Caco-2 (cell line): ENCODE results near the gene GRM7. TPM values are rescaled to one million over a fixed set of nuclear protein-coding genes. Genes with fewer than 3 reads are reported as not detected.

Experiments
- BruUV-seq: library from RNA; stranded (reverse); fragments of 400-500 nt; replicated peaks from 2 replicates; lab custom pipeline; 2021; lab: Mats Ljungman, UMichigan
- CTCF ChIA-PET: fragments of 300-600 bp; sonication (Branson Sonifier 250); formaldehyde crosslinking; loops from one replicate; lab custom pipeline; 2022; ENCODE audit warnings: antibody characterized with exemption; lab: Charles Lee
- POLR2A ChIA-PET: fragments of 300-600 bp; sonication (Branson Sonifier 250); formaldehyde crosslinking; loops from one replicate; lab custom pipeline; 2022; ENCODE audit warnings: antibody characterized with exemption; lab: Charles Lee
- DNase-seq, 2 experiments: peaks; one replicate each; pipeline versions ENCODE4 v3.0.0 to v3.0.0-alpha.2; 2020 to 2022
- H3K27me3 ChIP-seq: replicated peaks from 2 replicates; pipeline ENCODE4 v1.6.0; 2011; ENCODE audit warnings: low read length; ENCODE audit not compliant: control insufficient read depth, insufficient read depth
- H3K36me3 ChIP-seq: 2 replicates; pipeline ENCODE4 v1.5.1; 2011; ENCODE audit warnings: low read length; ENCODE audit not compliant: control insufficient read depth, insufficient read depth
- H3K4me1 ChIP-seq: fragments of 250-450 bp; sonication (Bioruptor Pico); 2 replicates; pipeline ENCODE4 v1.5.1; 2020; ENCODE audit warnings: mild to moderate bottlenecking
- H3K4me3 ChIP-seq: 2 replicates; pipeline ENCODE4 v1.5.1; 2011; ENCODE audit warnings: low read depth, mild to moderate bottlenecking, control low read depth, low read length
- H3K9me3 ChIP-seq: fragments of 250-450 bp; sonication (Bioruptor Pico); 2 replicates; pipeline ENCODE4 v1.5.1; 2020; ENCODE audit warnings: mild to moderate bottlenecking, moderate library complexity
- H3K27ac Mint-ChIP-seq: one replicate; pipeline ENCODE4 v1.8.0; 2022; ENCODE audit warnings: mixed read lengths; ENCODE audit not compliant: unreplicated experiment
- H3K27me3 Mint-ChIP-seq: one replicate; pipeline ENCODE4 v1.8.0; 2022; ENCODE audit warnings: mixed read lengths; ENCODE audit not compliant: insufficient read depth, unreplicated experiment
- H3K36me3 Mint-ChIP-seq: one replicate; pipeline ENCODE4 v1.8.0; 2022; ENCODE audit warnings: mild to moderate bottlenecking, mixed read lengths; ENCODE audit not compliant: insufficient read depth, unreplicated experiment
- H3K4me1 Mint-ChIP-seq: one replicate; pipeline ENCODE4 v1.8.0; 2022; ENCODE audit warnings: low read depth, mixed read lengths; ENCODE audit not compliant: unreplicated experiment
- H3K4me3 Mint-ChIP-seq: one replicate; pipeline ENCODE4 v1.8.0; 2022; ENCODE audit warnings: mild to moderate bottlenecking, moderate library complexity, mixed read lengths; ENCODE audit not compliant: unreplicated experiment
- H3K9me3 Mint-ChIP-seq: one replicate; pipeline ENCODE4 v1.8.0; 2022; ENCODE audit warnings: mixed read lengths; ENCODE audit not compliant: unreplicated experiment
- intact Hi-C: fragments of 100-400 bp; cut with micrococcal nuclease; formaldehyde crosslinking; loops from one replicate; pipeline ENCODE4 v1.10.0; 2022; ENCODE audit not compliant: unreplicated experiment
- total RNA-seq: library from RNA; stranded (reverse); gene quantifications from 2 replicates; pipeline ENCODE4 v1.2.3, GENCODE V29; 2022
- TF ChIP-seq, protein P1 (sequence below), 2 experiments: fragments of 200-600 bp in 1 of 2; IDR thresholded peaks; 1 replicate in 1 of 2; 2 replicates in 1 of 2; pipeline versions ENCODE4 v1.5.1 to v1.8.0; 2011 to 2022; ENCODE audit warnings: antibody characterized with exemption in 1 of 2, control low read depth in 1 of 2, inconsistent platforms in 1 of 2, low read depth in 1 of 2, low read length in 1 of 2, mild to moderate bottlenecking in 1 of 2, moderate library complexity in 1 of 2; ENCODE audit not compliant: insufficient read depth in 1 of 2, severe bottlenecking in 1 of 2, unreplicated experiment in 1 of 2

Gene GRM7
- total RNA-seq, 1 experiment from 2014 or later, result not detected

DNA sequence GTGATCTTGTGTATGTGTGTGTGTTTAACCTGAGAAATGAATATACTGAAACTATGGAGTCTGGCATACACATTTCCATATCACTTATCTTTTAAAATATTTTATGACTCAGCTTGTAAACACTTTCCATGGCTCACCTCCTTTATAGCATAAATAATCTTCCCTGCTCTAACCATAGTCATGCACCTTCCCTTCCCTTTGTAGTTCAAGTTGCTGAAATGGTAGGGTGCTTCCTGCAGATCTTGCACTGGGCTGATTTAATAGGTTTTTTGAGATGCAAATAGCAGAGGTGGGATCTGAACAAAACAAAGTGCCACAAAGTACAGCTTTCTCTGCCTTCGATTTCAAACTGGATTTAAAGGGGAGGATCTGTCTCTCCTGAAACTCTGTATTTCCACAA is 928.0 kb downstream of the GRM7 start:
- no peak overlapping the region for H3K4me3 ChIP-seq
- H3K36me3 ChIP-seq, result no peaks in the 10 kb centered on the region
- no TSS peak for BruUV-seq
- no peaks in the 10 kb centered on the region for H3K27me3 Mint-ChIP-seq
- no peaks in the 10 kb centered on the region for H3K27me3 ChIP-seq
- H3K4me1 ChIP-seq, result no peaks in the 10 kb centered on the region
- no peaks in the 10 kb centered on the region for H3K4me1 Mint-ChIP-seq
- TF ChIP-seq, protein P1, sequence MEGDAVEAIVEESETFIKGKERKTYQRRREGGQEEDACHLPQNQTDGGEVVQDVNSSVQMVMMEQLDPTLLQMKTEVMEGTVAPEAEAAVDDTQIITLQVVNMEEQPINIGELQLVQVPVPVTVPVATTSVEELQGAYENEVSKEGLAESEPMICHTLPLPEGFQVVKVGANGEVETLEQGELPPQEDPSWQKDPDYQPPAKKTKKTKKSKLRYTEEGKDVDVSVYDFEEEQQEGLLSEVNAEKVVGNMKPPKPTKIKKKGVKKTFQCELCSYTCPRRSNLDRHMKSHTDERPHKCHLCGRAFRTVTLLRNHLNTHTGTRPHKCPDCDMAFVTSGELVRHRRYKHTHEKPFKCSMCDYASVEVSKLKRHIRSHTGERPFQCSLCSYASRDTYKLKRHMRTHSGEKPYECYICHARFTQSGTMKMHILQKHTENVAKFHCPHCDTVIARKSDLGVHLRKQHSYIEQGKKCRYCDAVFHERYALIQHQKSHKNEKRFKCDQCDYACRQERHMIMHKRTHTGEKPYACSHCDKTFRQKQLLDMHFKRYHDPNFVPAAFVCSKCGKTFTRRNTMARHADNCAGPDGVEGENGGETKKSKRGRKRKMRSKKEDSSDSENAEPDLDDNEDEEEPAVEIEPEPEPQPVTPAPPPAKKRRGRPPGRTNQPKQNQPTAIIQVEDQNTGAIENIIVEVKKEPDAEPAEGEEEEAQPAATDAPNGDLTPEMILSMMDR (IDR thresholded peaks at IDR 0.05; ENCODE audit: insufficient read depth in 1 of 2, low read depth in 1 of 2, low read length in 1 of 2, severe bottlenecking in 1 of 2, unreplicated experiment in 1 of 2), result no peak
- H3K4me3 Mint-ChIP-seq, result no peak overlapping the region
- H3K9me3 Mint-ChIP-seq, result peaks cover 11% of the 10 kb centered on the region
- no peak for DNase-seq
- H3K27ac Mint-ChIP-seq, result no peak overlapping the region
- H3K9me3 ChIP-seq, result no peaks in the 10 kb centered on the region
- H3K36me3 Mint-ChIP-seq, result no peaks in the 10 kb centered on the region
- ChIA-PET CTCF (no interaction called here), POLR2A (no interaction called here)
- intact Hi-C loops, result no loop called here

DNA sequence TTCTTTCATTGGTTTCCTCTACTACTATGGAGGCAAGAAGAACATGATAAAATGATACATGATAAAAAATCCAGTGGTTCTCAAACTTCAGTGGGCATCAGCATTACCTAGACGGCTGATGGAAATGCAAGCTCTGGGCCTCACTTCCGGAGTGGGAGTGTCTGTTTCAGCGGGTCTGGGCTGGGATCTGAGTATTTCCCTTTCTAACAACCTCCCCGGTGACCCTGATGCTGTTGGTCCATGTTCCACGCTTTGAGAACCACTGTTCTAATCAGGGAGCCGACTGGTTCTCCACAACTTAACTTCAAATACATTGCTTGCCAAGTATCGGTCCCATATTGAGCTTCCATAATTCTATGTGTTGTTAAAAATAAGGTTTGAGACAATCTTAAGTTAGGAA is 928.4 kb downstream of the GRM7 start:
- ChIA-PET CTCF (no interaction called here), POLR2A (no interaction called here)
- H3K4me3 Mint-ChIP-seq, result no peak overlapping the region
- no peak overlapping the region for H3K27ac Mint-ChIP-seq
- peaks cover 11% of the 10 kb centered on the region for H3K9me3 Mint-ChIP-seq
- H3K4me1 ChIP-seq, result no peaks in the 10 kb centered on the region
- H3K27me3 ChIP-seq, result no peaks in the 10 kb centered on the region
- BruUV-seq, result no TSS peak
- no peaks in the 10 kb centered on the region for H3K36me3 Mint-ChIP-seq
- H3K27me3 Mint-ChIP-seq, result no peaks in the 10 kb centered on the region
- TF ChIP-seq, protein P1 (IDR thresholded peaks at IDR 0.05; ENCODE audit: insufficient read depth in 1 of 2, low read depth in 1 of 2, low read length in 1 of 2, severe bottlenecking in 1 of 2, unreplicated experiment in 1 of 2), result no peak
- no peak overlapping the region for H3K4me3 ChIP-seq
- intact Hi-C loops, result no loop called here
- no peaks in the 10 kb centered on the region for H3K36me3 ChIP-seq
- no peaks in the 10 kb centered on the region for H3K9me3 ChIP-seq
- no peak for DNase-seq
- H3K4me1 Mint-ChIP-seq, result no peaks in the 10 kb centered on the region

- BruUV-seq, result no TSS peak
- Histone ChIP-seq H3K4me1 (no peaks in the 10 kb centered on the region), H3K36me3 (no peaks in the 10 kb centered on the region), H3K4me3 (no peak overlapping the region), H3K27me3 (no peaks in the 10 kb centered on the region), H3K9me3 (no peaks in the 10 kb centered on the region)
- peaks cover 11% of the 10 kb centered on the region for H3K9me3 Mint-ChIP-seq
- intact Hi-C loops, result no loop called here
- no peaks in the 10 kb centered on the region for H3K4me1 Mint-ChIP-seq
- CTCF ChIA-PET, result no interaction called here
- H3K27me3 Mint-ChIP-seq, result no peaks in the 10 kb centered on the region
- H3K27ac Mint-ChIP-seq, result no peak overlapping the region
- TF ChIP-seq, protein P1 (IDR thresholded peaks at IDR 0.05; ENCODE audit: insufficient read depth in 1 of 2, low read depth in 1 of 2, low read length in 1 of 2, severe bottlenecking in 1 of 2, unreplicated experiment in 1 of 2), result no peak
- no peak for DNase-seq
- no peak overlapping the region for H3K4me3 Mint-ChIP-seq
- POLR2A ChIA-PET, result no interaction called here
- H3K36me3 Mint-ChIP-seq, result no peaks in the 10 kb centered on the region
Observed at GRCh38 chr3:7790141-7790540, 929.2 kb downstream of the GRM7 start.
